Testis (tissue), 3 donors: ENCODE results near the gene ERBB4. TPM values are rescaled to one million over a fixed set of nuclear protein-coding genes. Genes with fewer than 3 reads are reported as not detected.
A peak's percentile ranks its signal among the peaks of the same experiment; 100 is the strongest.

Experiments
- DNase-seq: peaks from one replicate; pipeline ENCODE4 v3.0.0-alpha.2; 2019
- H3K27ac ChIP-seq, 2 donors: fragments of 200-600 bp; sonication (generic); one replicate each; pipeline ENCODE4 v1.5.1; 2019
- H3K27me3 ChIP-seq: fragments of 200-600 bp; sonication (generic); one replicate; pipeline ENCODE4 v1.5.1; 2019
- H3K36me3 ChIP-seq: fragments of 200-600 bp; sonication (generic); one replicate; pipeline ENCODE4 v1.5.1; 2017; ENCODE audit warnings: low read depth; ENCODE audit errors: missing control alignments
- H3K4me1 ChIP-seq: fragments of 200-600 bp; sonication (generic); one replicate; pipeline ENCODE4 v1.5.1; 2019
- H3K4me3 ChIP-seq, 2 donors: fragments of 200-600 bp; sonication (generic); one replicate each; pipeline ENCODE4 v1.5.1; 2017 to 2019
- H3K9me3 ChIP-seq: fragments of 200-600 bp; sonication (generic); one replicate; pipeline ENCODE4 v1.5.1; 2017
- CTCF ChIP-seq, 3 experiments: fragments of 450-650 bp in 2 of 3; fragments of 200-600 bp in 1 of 3; sonication (generic) in 1 of 3; IDR thresholded peaks; one replicate each; pipeline ENCODE4 v1.5.1; 2016 to 2019; ENCODE audit warnings: antibody characterized with exemption in 3 of 3, mild to moderate bottlenecking in 2 of 3, moderate library complexity in 1 of 3
- POLR2A ChIP-seq: fragments of 450-650 bp; IDR thresholded peaks from one replicate; pipeline ENCODE4 v1.6.1; 2017; ENCODE audit warnings: antibody characterized with exemption, mild to moderate bottlenecking, moderate library complexity
- WGBS, 2 donors: methylation state at CpG; one replicate each; pipeline ENCODE4 v1.1.5; 2018; 5-methylcytosine and 5-hydroxymethylcytosine counted together
- intact Hi-C: fragments of 100-400 bp; cut with DNase I; formaldehyde crosslinking; loops from one replicate; pipeline ENCODE4 v1.15.1; 2023; ENCODE audit warnings: low total_unique reads
- polyA plus RNA-seq: library from polyadenylated mRNA; stranded (reverse); fragments of 350-450 nt; fragmentation: Illumina TruSeq; extraction: RNeasy Lipid Tissue Mini Kit (QIAGEN cat#74804); gene quantifications from one replicate; pipeline ENCODE4 v1.2.3, GENCODE V29; 2014; ENCODE audit warnings: low read depth, low replicate concordance; ENCODE audit not compliant: insufficient read depth
- total RNA-seq, 2 donors: library from RNA; depleted of rRNA; stranded (reverse); fragments of >200 nt; gene quantifications; one replicate each; pipeline ENCODE4 v1.2.3, GENCODE V29; 2016

Gene ERBB4
- total and polyA plus RNA-seq, 3 donors from 2014 or later = 6.1 to 62.7 (median 47.7) TPM

- 80 to 100% methylated on average over 1 of the region's 1 CpG for WGBS, 2 donors
- no peaks in the 10 kb centered on the region for H3K4me1 ChIP-seq
- no peaks in the 10 kb centered on the region for H3K9me3 ChIP-seq
- TF ChIP-seq POLR2A (no peak), CTCF (IDR thresholded peaks at IDR 0.05) (no peak)
- no peak overlapping the region for H3K27ac ChIP-seq
- no peak overlapping the region for H3K4me3 ChIP-seq
- DNase-seq = no peak
- H3K36me3 ChIP-seq = no peaks in the 10 kb centered on the region
- intact Hi-C loops = no loop called here
- H3K27me3 ChIP-seq = no peaks in the 10 kb centered on the region
These were observed 1184.1 kb downstream of the ERBB4 start for GRCh38 chr2:211354481-211354880.

- no peak for DNase-seq
- intact Hi-C loops = no loop called here
- no peak overlapping the region for H3K4me3 ChIP-seq
- no peaks in the 10 kb centered on the region for H3K27me3 ChIP-seq
- no peaks in the 10 kb centered on the region for H3K4me1 ChIP-seq
- H3K27ac ChIP-seq = no peak overlapping the region
- TF ChIP-seq POLR2A (no peak), CTCF (IDR thresholded peaks at IDR 0.05) (no peak)
- 48 to 81% methylated on average over 3 of the region's 3 CpGs for WGBS, 2 donors
- H3K9me3 ChIP-seq = no peaks in the 10 kb centered on the region
- H3K36me3 ChIP-seq = no peaks in the 10 kb centered on the region
These were observed 1186.6 kb downstream of the ERBB4 start for GRCh38 chr2:211351987-211352386.

- no peak for DNase-seq
- 56 to 82% methylated on average over 2 of the region's 2 CpGs for WGBS, 2 donors
- intact Hi-C loops = no loop called here
- no peaks in the 10 kb centered on the region for H3K36me3 ChIP-seq
- no peak for TF ChIP-seq POLR2A
- no peak for TF ChIP-seq CTCF (IDR thresholded peaks at IDR 0.05)
- no peaks in the 10 kb centered on the region for H3K27me3 ChIP-seq
- H3K27ac ChIP-seq = no peak overlapping the region
- H3K4me1 ChIP-seq = no peaks in the 10 kb centered on the region
- H3K9me3 ChIP-seq = no peaks in the 10 kb centered on the region
- H3K4me3 ChIP-seq = no peak overlapping the region
These were observed 1189.6 kb downstream of the ERBB4 start for GRCh38 chr2:211349031-211349430.

GRCh38 chr2:211347328-211347727, 1191.3 kb downstream of the ERBB4 start:
- H3K4me1 ChIP-seq = no peaks in the 10 kb centered on the region
- H3K27ac ChIP-seq = no peak overlapping the region
- no peaks in the 10 kb centered on the region for H3K36me3 ChIP-seq
- H3K4me3 ChIP-seq = no peak overlapping the region
- WGBS, 2 donors = 40 to 68% methylated on average over 6 of the region's 6 CpGs
- DNase-seq = peak; percentile 32
- H3K9me3 ChIP-seq = no peaks in the 10 kb centered on the region
- no peaks in the 10 kb centered on the region for H3K27me3 ChIP-seq
- TF ChIP-seq POLR2A (no peak), CTCF (IDR thresholded peaks at IDR 0.05) (peak in 1 of 3 experiments; percentile 12)
- intact Hi-C loops = no loop called here

- no peaks in the 10 kb centered on the region for H3K4me1 ChIP-seq
- no peaks in the 10 kb centered on the region for H3K9me3 ChIP-seq
- H3K36me3 ChIP-seq = no peaks in the 10 kb centered on the region
- TF ChIP-seq CTCF (IDR thresholded peaks at IDR 0.05) (no peak), POLR2A (no peak)
- no peak overlapping the region for H3K27ac ChIP-seq
- no peak overlapping the region for H3K4me3 ChIP-seq
- H3K27me3 ChIP-seq = no peaks in the 10 kb centered on the region
- intact Hi-C loops = no loop called here
- no peak for DNase-seq
These were observed 1194.3 kb downstream of the ERBB4 start for GRCh38 chr2:211344289-211344688.
